ENCODE measurements around the gene DELE1.

The DELE1 gene

GRCh38 chr5:141960018-141960417, 36.3 kb downstream of the DELE1 start:
- DNase-seq = no peak

- peak; percentile 85 for DNase-seq
Measured at GRCh38 chr5:141960449-141961323, 37.0 kb downstream of the DELE1 start.

GRCh38 chr5:141961466-141961865, 37.8 kb downstream of the DELE1 start:
- no peak for DNase-seq

- DNase-seq = no peak
Measured at GRCh38 chr5:141963701-141964100, 40.0 kb downstream of the DELE1 start.

- no peak for DNase-seq
Measured at GRCh38 chr5:141965071-141965470, 41.4 kb downstream of the DELE1 start.

GRCh38 chr5:141966275-141966962, 42.7 kb downstream of the DELE1 start:
- DNase-seq = no peak

GRCh38 chr5:141966963-141967333, 43.3 kb downstream of the DELE1 start:
- DNase-seq = no peak

- peak; percentile 91 for DNase-seq
Measured at GRCh38 chr5:141968914-141969608, 45.4 kb downstream of the DELE1 start, which contains the start of gene RNF14. TSS of gene RNF14 (plus strand) at chr5:141969105. CDS start at chr5:141973589, 4,484 bp downstream.

- DNase-seq = no peak
Measured at GRCh38 chr5:141969783-141970771, 46.4 kb downstream of the DELE1 start.

GRCh38 chr5:141973871-141974595, 50.4 kb downstream of the DELE1 start:
- DNase-seq = no peak

GRCh38 chr5:141976176-141976575, 52.5 kb downstream of the DELE1 start:
- no peak for DNase-seq

GRCh38 chr5:141978389-141978788, 54.7 kb downstream of the DELE1 start:
- no peak for DNase-seq

- no peak for DNase-seq
Measured at GRCh38 chr5:141982626-141983025, 59.0 kb downstream of the DELE1 start.

GRCh38 chr5:141986072-141986471, 62.4 kb downstream of the DELE1 start:
- no peak for DNase-seq

GRCh38 chr5:141989720-141990119, 66.0 kb downstream of the DELE1 start:
- DNase-seq = no peak
